Measurements from ENCODE around the gene PSMA2.

PSMA2 gene

GRCh38 chr7:42964849-42965805, 33.2 kb upstream of the PSMA2 start:
- Histone ChIP-seq H4K91ac (ENCODE audit: low read length) (peak overlapping the region; percentile 27), H3K18ac (ENCODE audit: low read depth in 1 of 2, low read length in 2 of 2) (peak overlapping the region; percentile 42 to 50), H2BK15ac (ENCODE audit: low read depth, poor library complexity, severe bottlenecking) (no peak overlapping the region), H3K4me1 (ENCODE audit: control insufficient read depth, insufficient read depth, low read depth, low read length) (no peaks in the 10 kb centered on the region), H3K27ac (ENCODE audit: low read length, poor library complexity, severe bottlenecking) (no peak overlapping the region), H3K23ac (ENCODE audit: low read length in 2 of 2) (no peak overlapping the region), H3K4ac (ENCODE audit: low read depth in 1 of 2, low read length in 2 of 2) (peak overlapping the region in 1 of 2 experiments; percentile 49), H3K4me2 (ENCODE audit: low read length, poor library complexity, severe bottlenecking) (no peak overlapping the region), H4K8ac (ENCODE audit: low read length) (peak overlapping the region; percentile 7), H2BK12ac (ENCODE audit: low read length in 2 of 2) (peak overlapping the region; percentile 39 to 63), H2AFZ (ENCODE audit: low read depth, low read length) (peak overlapping the region; percentile 56), H3K79me1 (replicated peaks; ENCODE audit: low read length, poor library complexity, severe bottlenecking) (no peaks in the 10 kb centered on the region), H3K36me3 (ENCODE audit: control insufficient read depth in 1 of 2, insufficient read depth in 2 of 2, low read depth in 1 of 2, low read length in 2 of 2) (no peaks in the 10 kb centered on the region), H2BK120ac (ENCODE audit: low read depth, low read length) (peak overlapping the region; percentile 42), H3K9me3 (ENCODE audit: control insufficient read depth, low read length) (no peaks in the 10 kb centered on the region), H3K27me3 (ENCODE audit: control insufficient read depth in 1 of 2, insufficient read depth in 1 of 2, low read length in 2 of 2) (no peaks in the 10 kb centered on the region), H3K4me3 (ENCODE audit: insufficient read depth in 1 of 2, low read depth in 1 of 2, low read length in 2 of 2) (no peak overlapping the region), H3K14ac (ENCODE audit: low read length in 2 of 2) (no peak overlapping the region), H2BK5ac (ENCODE audit: low read depth, low read length, poor library complexity, severe bottlenecking) (no peak overlapping the region), H3K9ac (ENCODE audit: low read length) (no peak overlapping the region), H2AK5ac (ENCODE audit: low read length, severe bottlenecking) (no peak overlapping the region)
- DNase-seq = peak; percentile 65
- 31% methylated on average over 6 of the region's 6 CpGs for WGBS

- no peaks in the 10 kb centered on the region for H3K79me1 ChIP-seq (replicated peaks; ENCODE audit: low read length, poor library complexity, severe bottlenecking)
- H3K4me2 ChIP-seq (ENCODE audit: low read length, poor library complexity, severe bottlenecking) = no peak overlapping the region
- H2AK5ac ChIP-seq (ENCODE audit: low read length, severe bottlenecking) = no peak overlapping the region
- no peak overlapping the region for H4K8ac ChIP-seq (ENCODE audit: low read length)
- H3K27me3 ChIP-seq (ENCODE audit: control insufficient read depth in 1 of 2, insufficient read depth in 1 of 2, low read length in 2 of 2) = no peaks in the 10 kb centered on the region
- H3K4me3 ChIP-seq (ENCODE audit: insufficient read depth in 1 of 2, low read depth in 1 of 2, low read length in 2 of 2) = no peak overlapping the region
- H3K36me3 ChIP-seq (ENCODE audit: control insufficient read depth in 1 of 2, insufficient read depth in 2 of 2, low read depth in 1 of 2, low read length in 2 of 2) = no peaks in the 10 kb centered on the region
- H2BK5ac ChIP-seq (ENCODE audit: low read depth, low read length, poor library complexity, severe bottlenecking) = no peak overlapping the region
- H4K91ac ChIP-seq (ENCODE audit: low read length) = no peak overlapping the region
- H2AFZ ChIP-seq (ENCODE audit: low read depth, low read length) = no peak overlapping the region
- no peak overlapping the region for H3K14ac ChIP-seq (ENCODE audit: low read length in 2 of 2)
- peak overlapping the region; percentile 34 for H2BK120ac ChIP-seq (ENCODE audit: low read depth, low read length)
- no peak for DNase-seq
- H2BK15ac ChIP-seq (ENCODE audit: low read depth, poor library complexity, severe bottlenecking) = no peak overlapping the region
- no peak overlapping the region for H3K27ac ChIP-seq (ENCODE audit: low read length, poor library complexity, severe bottlenecking)
- no peak overlapping the region for H3K9ac ChIP-seq (ENCODE audit: low read length)
- H3K4ac ChIP-seq (ENCODE audit: low read depth in 1 of 2, low read length in 2 of 2) = no peak overlapping the region
- 81% methylated on average over 1 of the region's 2 CpGs for WGBS
- H3K23ac ChIP-seq (ENCODE audit: low read length in 2 of 2) = no peak overlapping the region
- no peaks in the 10 kb centered on the region for H3K9me3 ChIP-seq (ENCODE audit: control insufficient read depth, low read length)
- no peak overlapping the region for H2BK12ac ChIP-seq (ENCODE audit: low read length in 2 of 2)
- no peak overlapping the region for H3K18ac ChIP-seq (ENCODE audit: low read depth in 1 of 2, low read length in 2 of 2)
- no peaks in the 10 kb centered on the region for H3K4me1 ChIP-seq (ENCODE audit: control insufficient read depth, insufficient read depth, low read depth, low read length)
These were observed 32.3 kb upstream of the PSMA2 start for GRCh38 chr7:42964293-42964692.

- Histone ChIP-seq H2BK120ac (ENCODE audit: low read depth, low read length) (no peak overlapping the region), H3K4me3 (ENCODE audit: insufficient read depth in 1 of 2, low read depth in 1 of 2, low read length in 2 of 2) (no peak overlapping the region), H4K91ac (ENCODE audit: low read length) (no peak overlapping the region), H3K4me1 (ENCODE audit: control insufficient read depth, insufficient read depth, low read depth, low read length) (no peaks in the 10 kb centered on the region), H2BK5ac (ENCODE audit: low read depth, low read length, poor library complexity, severe bottlenecking) (no peak overlapping the region), H3K4me2 (ENCODE audit: low read length, poor library complexity, severe bottlenecking) (no peak overlapping the region), H3K23ac (ENCODE audit: low read length in 2 of 2) (no peak overlapping the region), H2AFZ (ENCODE audit: low read depth, low read length) (no peak overlapping the region), H2BK12ac (ENCODE audit: low read length in 2 of 2) (peak overlapping the region in 1 of 2 experiments; percentile 82), H3K36me3 (ENCODE audit: control insufficient read depth in 1 of 2, insufficient read depth in 2 of 2, low read depth in 1 of 2, low read length in 2 of 2) (no peaks in the 10 kb centered on the region), H2BK15ac (ENCODE audit: low read depth, poor library complexity, severe bottlenecking) (no peak overlapping the region), H3K27me3 (ENCODE audit: control insufficient read depth in 1 of 2, insufficient read depth in 1 of 2, low read length in 2 of 2) (no peaks in the 10 kb centered on the region), H3K27ac (ENCODE audit: low read length, poor library complexity, severe bottlenecking) (no peak overlapping the region), H3K9ac (ENCODE audit: low read length) (no peak overlapping the region), H3K14ac (ENCODE audit: low read length in 2 of 2) (no peak overlapping the region), H3K18ac (ENCODE audit: low read depth in 1 of 2, low read length in 2 of 2) (peak overlapping the region in 1 of 2 experiments; percentile 39), H3K4ac (ENCODE audit: low read depth in 1 of 2, low read length in 2 of 2) (peak overlapping the region in 1 of 2 experiments; percentile 38), H4K8ac (ENCODE audit: low read length) (no peak overlapping the region), H3K9me3 (ENCODE audit: control insufficient read depth, low read length) (peaks cover 9% of the 10 kb centered on the region), H3K79me1 (replicated peaks; ENCODE audit: low read length, poor library complexity, severe bottlenecking) (no peaks in the 10 kb centered on the region), H2AK5ac (ENCODE audit: low read length, severe bottlenecking) (no peak overlapping the region)
- no peak for DNase-seq
- WGBS = 29% methylated on average over 2 of the region's 2 CpGs
These were observed 29.2 kb upstream of the PSMA2 start for GRCh38 chr7:42961170-42961569.

- no peak for DNase-seq
- Histone ChIP-seq H3K9ac (ENCODE audit: low read length) (no peak overlapping the region), H4K91ac (ENCODE audit: low read length) (no peak overlapping the region), H3K79me1 (replicated peaks; ENCODE audit: low read length, poor library complexity, severe bottlenecking) (no peaks in the 10 kb centered on the region), H3K4ac (ENCODE audit: low read depth in 1 of 2, low read length in 2 of 2) (no peak overlapping the region), H3K36me3 (ENCODE audit: control insufficient read depth in 1 of 2, insufficient read depth in 2 of 2, low read depth in 1 of 2, low read length in 2 of 2) (no peaks in the 10 kb centered on the region), H3K4me2 (ENCODE audit: low read length, poor library complexity, severe bottlenecking) (no peak overlapping the region), H3K27ac (ENCODE audit: low read length, poor library complexity, severe bottlenecking) (no peak overlapping the region), H2AFZ (ENCODE audit: low read depth, low read length) (no peak overlapping the region), H3K9me3 (ENCODE audit: control insufficient read depth, low read length) (peaks cover 10% of the 10 kb centered on the region), H2BK5ac (ENCODE audit: low read depth, low read length, poor library complexity, severe bottlenecking) (no peak overlapping the region), H3K23ac (ENCODE audit: low read length in 2 of 2) (no peak overlapping the region), H2BK120ac (ENCODE audit: low read depth, low read length) (no peak overlapping the region), H4K8ac (ENCODE audit: low read length) (no peak overlapping the region), H3K18ac (ENCODE audit: low read depth in 1 of 2, low read length in 2 of 2) (peak overlapping the region in 1 of 2 experiments; percentile 39), H2BK12ac (ENCODE audit: low read length in 2 of 2) (peak overlapping the region in 1 of 2 experiments; percentile 82), H2AK5ac (ENCODE audit: low read length, severe bottlenecking) (no peak overlapping the region), H3K4me3 (ENCODE audit: insufficient read depth in 1 of 2, low read depth in 1 of 2, low read length in 2 of 2) (no peak overlapping the region), H3K14ac (ENCODE audit: low read length in 2 of 2) (no peak overlapping the region), H2BK15ac (ENCODE audit: low read depth, poor library complexity, severe bottlenecking) (peak overlapping the region; percentile 40), H3K4me1 (ENCODE audit: control insufficient read depth, insufficient read depth, low read depth, low read length) (no peaks in the 10 kb centered on the region), H3K27me3 (ENCODE audit: control insufficient read depth in 1 of 2, insufficient read depth in 1 of 2, low read length in 2 of 2) (no peaks in the 10 kb centered on the region)
- 62% methylated on average over 2 of the region's 2 CpGs for WGBS
These were observed 28.8 kb upstream of the PSMA2 start for GRCh38 chr7:42960762-42961161.
